ENCODE results near the gene SH2D5.

DNA sequence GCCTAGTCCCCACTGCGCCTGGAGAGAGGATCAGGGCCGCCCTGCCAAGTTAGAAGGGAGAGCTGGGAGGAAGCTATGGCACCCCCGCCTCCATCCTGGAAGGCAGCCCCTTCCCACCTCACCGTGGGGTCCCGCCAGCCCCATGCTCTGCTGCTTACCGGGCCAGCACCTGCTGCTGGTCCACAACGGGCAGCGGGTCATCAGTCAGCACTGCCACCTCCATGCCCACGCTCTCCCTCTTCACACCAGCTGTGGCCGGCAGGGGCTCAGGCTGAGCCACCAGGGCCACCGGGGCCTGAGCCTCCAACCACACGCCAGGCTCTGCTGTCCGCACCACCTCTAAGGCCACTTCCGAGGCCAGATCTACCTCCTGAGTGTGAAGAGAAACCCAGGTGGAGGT, 47.9 kb downstream of the SH2D5 start:
- TF ChIP-seq MXI1 (conservative IDR thresholded peaks at IDR 0.05; ENCODE audit: poor library complexity, severe bottlenecking) (no peak), CTCF (IDR thresholded peaks at IDR 0.05; ENCODE audit: poor library complexity, severe bottlenecking) (no peak), POLR2AphosphoS5 (IDR thresholded peaks at IDR 0.05) (no peak), SMC3 (conservative IDR thresholded peaks at IDR 0.05; ENCODE audit: poor library complexity) (no peak), EZH2 (IDR thresholded peaks at IDR 0.05; ENCODE audit: borderline replicate concordance, insufficient read depth, low read length, poor library complexity, severe bottlenecking) (no peak), EP300 (conservative IDR thresholded peaks at IDR 0.05; ENCODE audit: poor library complexity, severe bottlenecking) (no peak)
